Bronchial epithelial cell (primary cell): ENCODE data around the gene CHST6. TPM values are rescaled to one million over a fixed set of nuclear protein-coding genes. Genes with fewer than 3 reads are reported as not detected.
"Not testable (repeated sequence)": the region's sequence is repeated elsewhere in the genome, so short reads cannot be mapped to it uniquely, and the experiment has no call there.

Experiments used
- DNase-seq: peaks from one replicate; pipeline ENCODE4 v3.0.0-alpha.2; 2010; ENCODE audit warnings: low read depth
- FAIRE-seq: peaks from 2 replicates; lab custom pipeline; 2011; peaks lifted over from hg19 to GRCh38; lab: Jason Lieb, UNC
- H3K27me3 ChIP-seq: 2 replicates; pipeline ENCODE4 v1.5.1; 2011; ENCODE audit warnings: low read length; ENCODE audit not compliant: control insufficient read depth, insufficient read depth
- H3K36me3 ChIP-seq: 2 replicates; pipeline ENCODE4 v1.5.1; 2011; ENCODE audit warnings: low read length; ENCODE audit not compliant: control insufficient read depth, insufficient read depth
- H3K4me3 ChIP-seq: 2 replicates; pipeline ENCODE4 v1.5.1; 2011; ENCODE audit warnings: mild to moderate bottlenecking, low read depth, low read length, control low read depth
- CTCF ChIP-seq: IDR thresholded peaks from 2 replicates; pipeline ENCODE4 v1.5.1; 2011; ENCODE audit warnings: mild to moderate bottlenecking, moderate library complexity, low read length, control low read depth, inconsistent platforms; ENCODE audit not compliant: insufficient read depth, severe bottlenecking
- total RNA-seq: library from RNA; depleted of rRNA; stranded (reverse); fragments of >200 nt; gene quantifications from 2 replicates; pipeline ENCODE4 v1.2.1, GENCODE V29; 2014

CHST6 gene
- total RNA-seq, 1 donor from 2014 or later: 1.3 TPM

- TF ChIP-seq CTCF: no peak
These were observed 36.8 kb downstream of the CHST6 start for GRCh38 chr16:75458439-75458838.

GRCh38 chr16:75458029-75458428 lies 37.2 kb downstream of the CHST6 start:
- no peak for FAIRE-seq

More at GRCh38 chr16:75458439-75458838, 36.8 kb downstream of the CHST6 start:
- Histone ChIP-seq H3K4me3 (no peak overlapping the region), H3K27me3 (no peaks in the 10 kb centered on the region), H3K36me3 (no peaks in the 10 kb centered on the region)
- DNase-seq (no peak), FAIRE-seq (no peak)

GRCh38 chr16:75457485-75458021 lies 37.7 kb downstream of the CHST6 start:
- no peak for DNase-seq
- H3K4me3 ChIP-seq: no peak overlapping the region
- no peak for FAIRE-seq
- H3K27me3 ChIP-seq: no peaks in the 10 kb centered on the region
- no peaks in the 10 kb centered on the region for H3K36me3 ChIP-seq
- TF ChIP-seq CTCF: no peak

More at GRCh38 chr16:75458029-75458428, 37.2 kb downstream of the CHST6 start:
- no peak for DNase-seq
- no peaks in the 10 kb centered on the region for H3K36me3 ChIP-seq
- H3K4me3 ChIP-seq: no peak overlapping the region
- no peaks in the 10 kb centered on the region for H3K27me3 ChIP-seq
- no peak for TF ChIP-seq CTCF

GRCh38 chr16:75456971-75457370 lies 38.3 kb downstream of the CHST6 start:
- DNase-seq (no peak), FAIRE-seq (no peak)
- no peaks in the 10 kb centered on the region for H3K36me3 ChIP-seq

GRCh38 chr16:75456486-75456885 lies 38.8 kb downstream of the CHST6 start:
- not testable (repeated sequence) for DNase-seq, H3K4me3 ChIP-seq, H3K36me3 ChIP-seq, FAIRE-seq, H3K27me3 ChIP-seq

More at GRCh38 chr16:75456971-75457370, 38.3 kb downstream of the CHST6 start:
- TF ChIP-seq CTCF: no peak
- H3K27me3 ChIP-seq: no peaks in the 10 kb centered on the region
- H3K4me3 ChIP-seq: no peak overlapping the region

GRCh38 chr16:75455677-75456076 lies 39.6 kb downstream of the CHST6 start:
- FAIRE-seq (no peak), DNase-seq (no peak)
- no peak for TF ChIP-seq CTCF
- Histone ChIP-seq H3K36me3 (peaks cover 3% of the 10 kb centered on the region), H3K27me3 (no peaks in the 10 kb centered on the region), H3K4me3 (no peak overlapping the region)
